Testis (tissue), 2 donors: ENCODE data around the gene GPR39.

ENCODE experiments used
- POLR2A ChIP-seq: fragments of 450-650 bp; IDR thresholded peaks from one replicate; pipeline ENCODE4 v1.6.1; 2017; ENCODE audit warnings: antibody characterized with exemption, mild to moderate bottlenecking, moderate library complexity
- TF ChIP-seq, protein P1 (sequence below), 3 experiments: fragments of 450-650 bp in 2 of 3; fragments of 200-600 bp in 1 of 3; sonication (generic) in 1 of 3; IDR thresholded peaks; one replicate each; pipeline ENCODE4 v1.5.1; 2016 to 2019; ENCODE audit warnings: antibody characterized with exemption in 3 of 3, mild to moderate bottlenecking in 2 of 3, moderate library complexity in 1 of 3

DNA sequence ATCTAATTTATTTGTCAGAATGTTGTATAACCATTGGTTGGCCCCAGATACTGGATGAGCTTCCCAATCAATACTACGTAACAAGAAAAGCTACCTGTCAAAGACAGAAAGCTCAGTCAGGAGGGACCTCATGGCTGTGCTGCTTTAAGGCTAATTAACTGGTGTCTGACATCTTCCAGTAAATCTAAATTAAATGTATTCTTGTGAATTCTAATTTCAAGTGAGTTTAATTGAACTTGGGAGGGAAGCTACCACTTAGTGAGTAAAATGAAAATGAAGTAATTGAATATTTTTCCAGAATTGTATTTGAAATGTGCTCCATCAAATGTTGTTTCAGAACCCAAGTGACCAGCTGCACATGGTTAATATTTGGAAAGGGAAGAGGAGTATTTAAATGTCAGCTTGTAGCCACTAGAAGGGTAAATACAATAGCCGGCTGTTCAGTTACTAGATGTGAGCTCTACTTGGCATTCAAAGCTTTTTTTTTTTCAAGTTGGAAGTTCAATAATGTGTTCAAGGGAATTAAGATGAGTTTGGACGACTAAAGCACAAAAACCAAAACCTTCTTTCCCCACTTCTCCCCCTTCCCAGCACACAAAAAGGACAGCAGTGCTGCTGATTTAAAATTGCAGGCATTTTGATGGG is 62.0 kb downstream of the GPR39 start:
- TF ChIP-seq, protein P1, sequence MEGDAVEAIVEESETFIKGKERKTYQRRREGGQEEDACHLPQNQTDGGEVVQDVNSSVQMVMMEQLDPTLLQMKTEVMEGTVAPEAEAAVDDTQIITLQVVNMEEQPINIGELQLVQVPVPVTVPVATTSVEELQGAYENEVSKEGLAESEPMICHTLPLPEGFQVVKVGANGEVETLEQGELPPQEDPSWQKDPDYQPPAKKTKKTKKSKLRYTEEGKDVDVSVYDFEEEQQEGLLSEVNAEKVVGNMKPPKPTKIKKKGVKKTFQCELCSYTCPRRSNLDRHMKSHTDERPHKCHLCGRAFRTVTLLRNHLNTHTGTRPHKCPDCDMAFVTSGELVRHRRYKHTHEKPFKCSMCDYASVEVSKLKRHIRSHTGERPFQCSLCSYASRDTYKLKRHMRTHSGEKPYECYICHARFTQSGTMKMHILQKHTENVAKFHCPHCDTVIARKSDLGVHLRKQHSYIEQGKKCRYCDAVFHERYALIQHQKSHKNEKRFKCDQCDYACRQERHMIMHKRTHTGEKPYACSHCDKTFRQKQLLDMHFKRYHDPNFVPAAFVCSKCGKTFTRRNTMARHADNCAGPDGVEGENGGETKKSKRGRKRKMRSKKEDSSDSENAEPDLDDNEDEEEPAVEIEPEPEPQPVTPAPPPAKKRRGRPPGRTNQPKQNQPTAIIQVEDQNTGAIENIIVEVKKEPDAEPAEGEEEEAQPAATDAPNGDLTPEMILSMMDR (IDR thresholded peaks at IDR 0.05) = no peak
- TF ChIP-seq POLR2A = no peak
